ENCODE data around the gene SLC25A26. TPM values are rescaled to one million over a fixed set of nuclear protein-coding genes. Genes with fewer than 3 reads are reported as not detected.

The SLC25A26 gene
- total and polyA plus RNA-seq, 2 of the 13 experiments (the other 11 are each of a cell fraction or from before 2014, with no cell fraction given): 23.1 to 32.7 TPM

GRCh38 chr3:66344391-66344811, 123.6 kb downstream of the SLC25A26 start:
- in situ Hi-C loops (cut with HindIII; ENCODE audit: extremely low pct_ligation_motif_present, low pct_unique_long_range_greater_than_20kb) (no loop called here), intact Hi-C loops (cut with micrococcal nuclease; ENCODE audit: unreplicated experiment) (loop anchor here (5.0 kb wide), 1 partner anchor 52 kb away; no protein-coding TSS in a partner anchor)
- no peak for FAIRE-seq
- no peak overlapping the region for H3K9ac ChIP-seq (ENCODE audit: insufficient read depth, low read depth, low read length)
- peak; percentile 66 for ATAC-seq
- H4K20me1 ChIP-seq (ENCODE audit: insufficient read depth, low read length): no peaks in the 10 kb centered on the region
- H3K27ac ChIP-seq (ENCODE audit: extremely low read length, insufficient read depth, low read length): no peak overlapping the region
- no peaks in the 10 kb centered on the region for H3K9me3 ChIP-seq (ENCODE audit: low read length)
- no peak overlapping the region for H3K4me3 ChIP-seq (replicated peaks in 1 of 3; ENCODE audit: insufficient read depth in 1 of 3, low read depth in 2 of 3, low read length in 3 of 3)
- no peaks in the 10 kb centered on the region for H3K27me3 ChIP-seq (ENCODE audit: control insufficient read depth in 1 of 2, insufficient read depth in 2 of 2, low read length in 2 of 2)
- CTCF ChIA-PET (ENCODE audit: low intra/inter-chr PET ratio, low total read pairs): no interaction called here
- WGBS (ENCODE audit: low lambda C conversion rate): 86% methylated on average over 9 of the region's 9 CpGs
- H3K79me2 ChIP-seq (ENCODE audit: insufficient read depth, low read length): no peaks in the 10 kb centered on the region
- no peak overlapping the region for H2AFZ ChIP-seq (ENCODE audit: low read length)
- POLR2A ChIA-PET: no interaction called here
- no peak overlapping the region for H3K4me2 ChIP-seq (ENCODE audit: low read depth, low read length)
- peaks cover 18% of the 10 kb centered on the region for H3K4me1 ChIP-seq (ENCODE audit: insufficient read depth, low read length)
- H3K36me3 ChIP-seq (replicated peaks in 1 of 2; ENCODE audit: control insufficient read depth in 1 of 2, insufficient read depth in 2 of 2, low read length in 2 of 2): peaks cover 0 to 2% of the 10 kb centered on the region in 2 experiments; a peak in 1 of 5 replicates
- no TSS peak for BruUV-seq (replicated peaks)
- peak; percentile 50 for DNase-seq (ENCODE audit: low spot score)
- TF ChIP-seq ELF1 (CRISPR knock-in tag; IDR thresholded peaks at IDR 0.05) (no peak), ZNF468 (CRISPR knock-in tag; IDR thresholded peaks at IDR 0.05) (no peak), TBX2 (CRISPR knock-in tag; IDR thresholded peaks at IDR 0.05; ENCODE audit: borderline replicate concordance) (peak; percentile 72; the same call in 1 of the 2 replicates), RXRA (CRISPR knock-in tag; IDR thresholded peaks at IDR 0.05) (no peak), SAFB2 (CRISPR knock-in tag; IDR thresholded peaks at IDR 0.05; ENCODE audit: borderline replicate concordance, low read depth) (no peak), ZMYM4 (CRISPR knock-in tag; IDR thresholded peaks at IDR 0.05) (peak; percentile 50; the same call in 1 of the 2 replicates), USF2 (IDR thresholded peaks at IDR 0.05; ENCODE audit: low read depth, low read length) (no peak), USF2 (CRISPR knock-in tag; IDR thresholded peaks at IDR 0.05; ENCODE audit: borderline replicate concordance) (no peak), ERF (CRISPR knock-in tag; IDR thresholded peaks at IDR 0.05) (no peak), HMGA1 (CRISPR knock-in tag; conservative IDR thresholded peaks at IDR 0.05) (no peak), BORCS8-MEF2B (CRISPR knock-in tag; IDR thresholded peaks at IDR 0.05) (no peak), ZNF441 (CRISPR knock-in tag; IDR thresholded peaks at IDR 0.05; ENCODE audit: borderline replicate concordance) (no peak), FOXA3 (CRISPR knock-in tag; IDR thresholded peaks at IDR 0.05) (0 out of 2 replicates have a peak, but pooled peaks have one; percentile 20), HOXA9 (CRISPR knock-in tag; IDR thresholded peaks at IDR 0.05; ENCODE audit: borderline replicate concordance) (no peak), FOXO1 (CRISPR knock-in tag; IDR thresholded peaks at IDR 0.05) (no peak), ADNP (CRISPR knock-in tag; IDR thresholded peaks at IDR 0.05) (no peak), FOXA1 (IDR thresholded peaks at IDR 0.05) (no peak), FOXA1 (CRISPR knock-in tag; IDR thresholded peaks at IDR 0.05) (peak; percentile 61), PRPF4 (IDR thresholded peaks at IDR 0.05; ENCODE audit: low read depth, low read length, poor library complexity, severe bottlenecking) (no peak), ZFP41 (CRISPR knock-in tag; IDR thresholded peaks at IDR 0.05; ENCODE audit: borderline replicate concordance) (no peak), GLMP (CRISPR knock-in tag; IDR thresholded peaks at IDR 0.05; ENCODE audit: borderline replicate concordance) (no peak), ZNF776 (CRISPR knock-in tag; IDR thresholded peaks at IDR 0.05) (no peak), HOMEZ (CRISPR knock-in tag; IDR thresholded peaks at IDR 0.05; ENCODE audit: low read depth) (peak; percentile 59; the same call in 1 of the 2 replicates), GATAD2A (CRISPR knock-in tag; IDR thresholded peaks at IDR 0.05) (no peak)
